ENCODE measurements around the gene BRPF3. TPM values are rescaled to one million over a fixed set of nuclear protein-coding genes. Genes with fewer than 3 reads are reported as not detected.
A peak's percentile ranks its signal among the peaks of the same experiment; 100 is the strongest.

BRPF3 gene
- total RNA-seq, 1 donor from 2014 or later, result 32.0 TPM

GRCh38 chr6:36195471-36196112, 952 bp upstream of the BRPF3 start:
- peak overlapping the region; percentile 89 for H2AFZ ChIP-seq (ENCODE audit: low read depth, low read length)
- Mint-ChIP-seq H3K9me3 (ENCODE audit: unreplicated experiment) (no peaks in the 10 kb centered on the region), H3K36me3 (ENCODE audit: low read depth, unreplicated experiment) (peaks cover 9% of the 10 kb centered on the region), H3K4me1 (ENCODE audit: low read depth, unreplicated experiment) (peaks cover 5% of the 10 kb centered on the region), H3K27me3 (ENCODE audit: low read depth, unreplicated experiment) (peaks cover 3% of the 10 kb centered on the region), H3K27ac (ENCODE audit: unreplicated experiment) (peak overlapping the region; percentile 67), H3K4me3 (ENCODE audit: unreplicated experiment) (peak overlapping the region; percentile 82)
- H3K4me3 ChIP-seq (ENCODE audit: insufficient read depth, low read depth, low read length), result peak overlapping the region; percentile 77
- peaks cover 33% of the 10 kb centered on the region for H4K20me1 ChIP-seq (ENCODE audit: insufficient read depth, low read length)
- H3K36me3 ChIP-seq (ENCODE audit: insufficient read depth, low read length), result peaks cover 6% of the 10 kb centered on the region
- peak overlapping the region; percentile 97 for H3K4me2 ChIP-seq (ENCODE audit: low read length)
- FAIRE-seq (no peak), DNase-seq (ENCODE audit: low read depth) (no peak)
- H3K9ac ChIP-seq (ENCODE audit: low read length), result peak overlapping the region; percentile 86
- peaks cover 10% of the 10 kb centered on the region for H3K4me1 ChIP-seq (ENCODE audit: insufficient read depth, low read length)
- H3K27ac ChIP-seq (ENCODE audit: low read depth, low read length), result peak overlapping the region; percentile 77
- peaks cover 4% of the 10 kb centered on the region for H3K27me3 ChIP-seq (ENCODE audit: insufficient read depth, low read length)
- no peaks in the 10 kb centered on the region for H3K9me3 ChIP-seq (ENCODE audit: insufficient read depth, low read depth, low read length)
- TF ChIP-seq EZH2 (IDR thresholded peaks at IDR 0.05; ENCODE audit: insufficient read depth, low read length), result no peak
- TF ChIP-seq, protein P1, sequence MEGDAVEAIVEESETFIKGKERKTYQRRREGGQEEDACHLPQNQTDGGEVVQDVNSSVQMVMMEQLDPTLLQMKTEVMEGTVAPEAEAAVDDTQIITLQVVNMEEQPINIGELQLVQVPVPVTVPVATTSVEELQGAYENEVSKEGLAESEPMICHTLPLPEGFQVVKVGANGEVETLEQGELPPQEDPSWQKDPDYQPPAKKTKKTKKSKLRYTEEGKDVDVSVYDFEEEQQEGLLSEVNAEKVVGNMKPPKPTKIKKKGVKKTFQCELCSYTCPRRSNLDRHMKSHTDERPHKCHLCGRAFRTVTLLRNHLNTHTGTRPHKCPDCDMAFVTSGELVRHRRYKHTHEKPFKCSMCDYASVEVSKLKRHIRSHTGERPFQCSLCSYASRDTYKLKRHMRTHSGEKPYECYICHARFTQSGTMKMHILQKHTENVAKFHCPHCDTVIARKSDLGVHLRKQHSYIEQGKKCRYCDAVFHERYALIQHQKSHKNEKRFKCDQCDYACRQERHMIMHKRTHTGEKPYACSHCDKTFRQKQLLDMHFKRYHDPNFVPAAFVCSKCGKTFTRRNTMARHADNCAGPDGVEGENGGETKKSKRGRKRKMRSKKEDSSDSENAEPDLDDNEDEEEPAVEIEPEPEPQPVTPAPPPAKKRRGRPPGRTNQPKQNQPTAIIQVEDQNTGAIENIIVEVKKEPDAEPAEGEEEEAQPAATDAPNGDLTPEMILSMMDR (IDR thresholded peaks at IDR 0.05; ENCODE audit: insufficient read depth, low read depth, low read length), result no peak
- H3K79me2 ChIP-seq (ENCODE audit: insufficient read depth, low read length), result peaks cover 34% of the 10 kb centered on the region

DNA sequence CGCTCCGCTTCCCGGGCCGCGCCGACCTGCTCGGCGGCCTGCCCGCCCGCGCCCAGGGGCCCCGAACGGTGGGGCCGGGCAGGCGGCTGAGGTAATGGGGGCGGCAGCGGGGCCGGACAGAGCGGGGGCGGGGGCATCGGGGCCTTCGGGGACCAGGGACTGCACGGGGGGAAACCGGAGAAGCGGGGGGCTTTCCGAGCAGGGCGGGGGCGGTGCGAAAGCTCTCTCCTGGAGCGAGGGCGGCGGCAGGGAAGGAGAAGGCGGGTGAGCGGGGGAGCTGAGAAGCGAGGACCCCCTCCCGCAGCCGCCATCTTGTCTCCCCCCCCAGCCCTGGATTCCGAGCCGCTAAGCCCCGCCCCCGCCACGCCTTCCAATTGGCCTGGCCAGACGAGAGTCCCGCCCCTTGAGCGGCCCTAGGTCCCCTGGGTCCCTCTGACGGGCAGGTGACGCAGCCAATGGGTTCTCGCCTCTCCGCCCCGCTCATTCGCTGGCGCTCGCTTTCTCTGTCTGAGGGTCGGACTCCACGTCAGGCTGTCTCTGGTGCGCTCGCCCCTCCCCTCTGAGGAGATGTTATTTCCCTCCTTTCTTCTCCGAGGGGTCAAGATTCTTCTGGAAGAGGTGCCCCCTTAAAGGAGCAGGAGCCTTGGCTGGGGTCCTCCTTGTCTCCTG, 470 bp downstream of the BRPF3 start:
- Mint-ChIP-seq H3K27me3 (ENCODE audit: low read depth, unreplicated experiment) (no peaks in the 10 kb centered on the region), H3K4me1 (ENCODE audit: low read depth, unreplicated experiment) (peaks cover 5% of the 10 kb centered on the region), H3K9me3 (ENCODE audit: unreplicated experiment) (no peaks in the 10 kb centered on the region), H3K36me3 (ENCODE audit: low read depth, unreplicated experiment) (peaks cover 19% of the 10 kb centered on the region), H3K27ac (ENCODE audit: unreplicated experiment) (peak overlapping the region; percentile 68), H3K4me3 (ENCODE audit: unreplicated experiment) (peak overlapping the region; percentile 92)
- peaks cover under 1% of the 10 kb centered on the region for H3K27me3 ChIP-seq (ENCODE audit: insufficient read depth, low read length)
- H3K4me2 ChIP-seq (ENCODE audit: low read length), result peak overlapping the region; percentile 97
- H3K4me3 ChIP-seq (ENCODE audit: insufficient read depth, low read depth, low read length), result peak overlapping the region; percentile 77
- DNase-seq (ENCODE audit: low read depth) (peak; percentile 88), FAIRE-seq (no peak)
- H2AFZ ChIP-seq (ENCODE audit: low read depth, low read length), result peak overlapping the region; percentile 58
- peaks cover 48% of the 10 kb centered on the region for H4K20me1 ChIP-seq (ENCODE audit: insufficient read depth, low read length)
- peak overlapping the region; percentile 86 for H3K9ac ChIP-seq (ENCODE audit: low read length)
- peaks cover 48% of the 10 kb centered on the region for H3K79me2 ChIP-seq (ENCODE audit: insufficient read depth, low read length)
- H3K36me3 ChIP-seq (ENCODE audit: insufficient read depth, low read length), result peaks cover 14% of the 10 kb centered on the region
- H3K27ac ChIP-seq (ENCODE audit: low read depth, low read length), result peak overlapping the region; percentile 77
- TF ChIP-seq, protein P1 (IDR thresholded peaks at IDR 0.05; ENCODE audit: insufficient read depth, low read depth, low read length), result no peak
- TF ChIP-seq EZH2 (IDR thresholded peaks at IDR 0.05; ENCODE audit: insufficient read depth, low read length), result no peak
- H3K4me1 ChIP-seq (ENCODE audit: insufficient read depth, low read length), result peaks cover 10% of the 10 kb centered on the region
- H3K9me3 ChIP-seq (ENCODE audit: insufficient read depth, low read depth, low read length), result no peaks in the 10 kb centered on the region

All from astrocyte (in vitro differentiated cells and primary cell).